Bronchial epithelial cell (primary cell): Measurements from ENCODE around the gene CFAP74. TPM values are rescaled to one million over a fixed set of nuclear protein-coding genes. Genes with fewer than 3 reads are reported as not detected.
A peak's percentile ranks its signal among the peaks of the same experiment; 100 is the strongest.

Experiments used
- DNase-seq: peaks from one replicate; pipeline ENCODE4 v3.0.0-alpha.2; 2010; ENCODE audit warnings: low read depth
- FAIRE-seq: peaks from 2 replicates; lab custom pipeline; 2011; peaks lifted over from hg19 to GRCh38; lab: Jason Lieb, UNC
- H3K27me3 ChIP-seq: 2 replicates; pipeline ENCODE4 v1.5.1; 2011; ENCODE audit warnings: low read length; ENCODE audit not compliant: control insufficient read depth, insufficient read depth
- H3K36me3 ChIP-seq: 2 replicates; pipeline ENCODE4 v1.5.1; 2011; ENCODE audit warnings: low read length; ENCODE audit not compliant: control insufficient read depth, insufficient read depth
- H3K4me3 ChIP-seq: 2 replicates; pipeline ENCODE4 v1.5.1; 2011; ENCODE audit warnings: mild to moderate bottlenecking, low read depth, low read length, control low read depth
- CTCF ChIP-seq: IDR thresholded peaks from 2 replicates; pipeline ENCODE4 v1.5.1; 2011; ENCODE audit warnings: mild to moderate bottlenecking, moderate library complexity, low read length, control low read depth, inconsistent platforms; ENCODE audit not compliant: insufficient read depth, severe bottlenecking
- total RNA-seq: library from RNA; depleted of rRNA; stranded (reverse); fragments of >200 nt; gene quantifications from 2 replicates; pipeline ENCODE4 v1.2.1, GENCODE V29; 2014

CFAP74 gene
- total RNA-seq, 1 donor from 2014 or later = not detected

GRCh38 chr1:2046174-2046917, 42.8 kb upstream of the CFAP74 start:
- H3K27me3 ChIP-seq = no peaks in the 10 kb centered on the region
- DNase-seq (peak; percentile 49), FAIRE-seq (peak; percentile 36)
- peak; percentile 98 for TF ChIP-seq CTCF
- no peaks in the 10 kb centered on the region for H3K36me3 ChIP-seq
- H3K4me3 ChIP-seq = no peak overlapping the region

GRCh38 chr1:2045468-2046173, 42.0 kb upstream of the CFAP74 start:
- Histone ChIP-seq H3K27me3 (no peaks in the 10 kb centered on the region), H3K4me3 (no peak overlapping the region), H3K36me3 (no peaks in the 10 kb centered on the region)
- no peak for TF ChIP-seq CTCF
- FAIRE-seq (peak; percentile 47), DNase-seq (no peak)

- Histone ChIP-seq H3K4me3 (peak overlapping the region; percentile 32), H3K27me3 (no peaks in the 10 kb centered on the region), H3K36me3 (no peaks in the 10 kb centered on the region)
- no peak for FAIRE-seq
- peak; percentile 66 for TF ChIP-seq CTCF
- DNase-seq = peak; percentile 12
These were observed 41.1 kb upstream of the CFAP74 start for GRCh38 chr1:2044510-2045319.

- no peaks in the 10 kb centered on the region for H3K27me3 ChIP-seq
- no peak overlapping the region for H3K4me3 ChIP-seq
- peak; percentile 76 for FAIRE-seq
- DNase-seq = no peak
- no peaks in the 10 kb centered on the region for H3K36me3 ChIP-seq
- no peak for TF ChIP-seq CTCF
These were observed 40.3 kb upstream of the CFAP74 start for GRCh38 chr1:2043886-2044285.

- FAIRE-seq = no peak
- no peaks in the 10 kb centered on the region for H3K27me3 ChIP-seq
- TF ChIP-seq CTCF = no peak
- DNase-seq = no peak
- H3K4me3 ChIP-seq = no peak overlapping the region
- no peaks in the 10 kb centered on the region for H3K36me3 ChIP-seq
These were observed 39.5 kb upstream of the CFAP74 start for GRCh38 chr1:2042830-2043773.
